ENCODE measurements around the gene EIF2B5. TPM values are rescaled to one million over a fixed set of nuclear protein-coding genes. Genes with fewer than 3 reads are reported as not detected.
"Not testable (repeated sequence)": the region's sequence is repeated elsewhere in the genome, so short reads cannot be mapped to it uniquely, and the experiment has no call there.

EIF2B5 gene
- 37.3 TPM for polyA plus RNA-seq (2013, experiment 1 of 2; ENCODE audit: insufficient read length)
- 28.1 TPM for polyA plus RNA-seq (2013, experiment 2 of 2; ENCODE audit: insufficient read length)

GRCh38 chr3:184135149-184135910 is at the start of gene EIF2B5:
Gene EIF2B5, plus strand, starts transcription at chr3:184135358. Its CDS starts 28 bp downstream, at chr3:184135386.
- peak; percentile 97 for DNase-seq

DNA sequence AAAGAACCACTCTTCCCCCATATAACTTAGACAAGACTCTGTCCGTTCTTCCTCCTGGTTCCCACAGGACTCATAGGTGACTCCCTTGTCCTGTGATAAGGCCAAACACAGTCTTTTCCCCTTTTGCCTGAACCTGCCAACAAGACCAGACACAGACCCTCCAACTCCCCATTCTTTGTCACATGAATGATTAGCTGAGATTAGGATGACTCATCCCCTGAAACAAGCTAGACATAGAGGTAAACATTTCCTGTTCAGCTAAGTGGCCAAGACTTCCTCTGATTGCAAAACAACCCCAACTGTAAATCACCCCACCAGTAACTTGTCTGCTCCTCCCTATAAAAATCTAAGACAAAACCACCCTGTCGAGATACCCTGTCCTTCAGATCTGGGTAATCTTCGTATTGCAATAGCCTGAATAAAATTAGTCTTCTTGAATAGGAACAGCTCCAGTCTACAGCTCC is 49.7 kb upstream of the EIF2B5 start:
- DNase-seq = no peak

DNA sequence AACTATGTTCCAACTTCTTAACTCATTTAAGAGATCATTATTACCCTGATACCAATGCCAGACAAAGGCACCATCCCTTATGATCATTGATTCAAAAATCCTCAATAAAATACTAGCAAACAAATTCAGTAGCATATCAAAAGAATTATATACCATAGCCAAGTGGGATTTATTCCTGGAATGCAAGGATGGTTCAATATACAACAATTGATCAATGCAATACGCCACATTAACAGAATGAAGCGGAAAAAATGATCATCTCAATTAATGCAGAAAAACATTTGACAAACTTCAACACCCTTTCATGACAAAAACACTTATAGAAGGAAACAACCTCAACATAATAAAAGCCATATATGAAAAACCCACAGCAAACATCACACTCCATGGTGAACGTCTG is 43.0 kb upstream of the EIF2B5 start:
- no peak for DNase-seq

DNA sequence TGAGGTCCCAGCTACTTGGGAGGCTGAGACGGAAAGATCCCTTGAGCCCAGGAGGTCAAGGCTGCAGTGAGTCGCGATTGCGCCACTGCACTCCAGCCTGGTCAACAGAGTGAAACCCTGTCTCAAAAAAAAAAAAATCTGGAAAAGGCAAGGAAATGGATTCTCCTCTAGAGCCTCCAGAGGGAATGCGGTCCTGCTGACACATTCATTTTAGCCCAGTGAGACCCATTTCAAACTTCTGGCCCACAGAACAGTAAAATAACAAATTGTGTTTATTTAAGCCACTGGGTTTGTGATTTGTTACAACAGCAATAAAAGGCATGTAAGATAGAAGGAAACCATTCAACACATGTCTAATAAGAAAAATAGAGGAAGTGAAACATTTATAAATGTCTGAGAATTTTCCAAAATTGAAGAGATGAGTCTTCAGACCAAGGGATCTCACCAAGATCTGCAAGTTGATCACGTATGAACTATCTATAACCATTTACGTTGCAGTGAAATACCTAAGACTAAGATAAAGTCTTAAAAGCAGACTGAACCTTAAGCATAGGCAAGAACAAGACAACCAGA is 38.3 kb upstream of the EIF2B5 start, which contains the start of gene HTR3E:
HTR3E (plus strand) TSS at position 254 of the 573 bp plus-strand sequence. CDS start 466 bp downstream, outside the sequence.
- DNase-seq = no peak

- no peak for DNase-seq
Observed at GRCh38 chr3:184097556-184097955, 37.6 kb upstream of the EIF2B5 start.

DNA sequence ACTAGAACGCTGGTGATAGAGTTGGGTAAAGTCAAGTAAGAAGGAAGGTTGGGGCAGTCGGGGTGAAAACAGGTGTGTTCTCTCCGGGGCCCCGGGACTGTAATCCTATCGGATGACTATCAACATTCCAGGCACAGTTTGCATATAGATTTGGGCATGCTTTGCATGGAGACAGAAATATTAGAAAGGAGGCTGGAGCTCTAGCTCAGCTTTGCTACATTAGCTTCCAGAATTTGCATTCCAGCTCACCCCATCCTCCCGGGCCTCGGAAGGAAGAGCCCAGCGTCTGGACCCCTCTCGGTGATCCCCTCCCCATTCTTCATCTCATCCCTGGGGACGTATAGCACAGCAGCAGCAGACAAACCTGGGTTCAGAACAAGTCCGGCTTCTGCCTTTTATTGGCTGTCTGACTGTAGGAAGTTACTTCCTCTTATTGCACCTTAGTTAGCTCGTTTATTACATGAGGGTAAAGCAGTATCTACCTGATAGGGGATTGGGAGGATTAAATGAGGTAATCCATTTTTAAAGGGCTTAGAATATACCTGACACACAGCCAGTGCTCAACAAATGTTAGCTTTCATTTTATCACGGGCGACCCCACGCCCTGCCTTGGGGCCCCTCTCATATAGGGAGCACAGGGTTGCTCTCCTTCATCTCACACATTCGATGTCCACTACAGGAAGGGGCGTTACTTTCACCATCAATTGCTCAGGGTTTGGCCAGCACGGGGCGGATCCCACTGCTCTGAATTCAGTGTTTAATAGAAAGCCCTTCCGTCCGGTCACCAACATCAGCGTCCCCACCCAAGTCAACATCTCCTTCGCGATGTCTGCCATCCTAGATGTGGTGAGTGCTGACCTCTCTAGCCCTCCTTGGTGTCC is 35.1 kb upstream of the EIF2B5 start:
- no peak for DNase-seq

DNA sequence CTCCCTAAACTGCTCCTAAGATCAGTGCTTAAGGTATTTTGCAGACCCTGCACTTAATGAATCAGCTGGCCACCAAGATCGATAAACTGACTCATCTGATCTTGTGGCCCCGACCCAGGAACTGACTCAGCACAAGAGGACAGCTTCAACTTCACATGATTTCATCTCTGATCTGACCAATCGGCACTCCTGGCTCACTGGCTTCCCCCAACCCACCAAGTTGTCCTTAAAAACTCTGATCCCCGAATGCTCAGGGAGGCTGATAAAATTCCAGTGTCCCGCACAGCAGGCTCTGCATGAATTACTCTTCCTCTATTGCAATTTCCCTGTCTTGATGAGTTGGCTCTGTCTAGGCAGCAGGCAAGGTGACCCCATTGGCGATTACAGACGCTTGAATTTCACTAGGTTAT is 24.8 kb upstream of the EIF2B5 start:
- peak; percentile 21 for DNase-seq

DNA sequence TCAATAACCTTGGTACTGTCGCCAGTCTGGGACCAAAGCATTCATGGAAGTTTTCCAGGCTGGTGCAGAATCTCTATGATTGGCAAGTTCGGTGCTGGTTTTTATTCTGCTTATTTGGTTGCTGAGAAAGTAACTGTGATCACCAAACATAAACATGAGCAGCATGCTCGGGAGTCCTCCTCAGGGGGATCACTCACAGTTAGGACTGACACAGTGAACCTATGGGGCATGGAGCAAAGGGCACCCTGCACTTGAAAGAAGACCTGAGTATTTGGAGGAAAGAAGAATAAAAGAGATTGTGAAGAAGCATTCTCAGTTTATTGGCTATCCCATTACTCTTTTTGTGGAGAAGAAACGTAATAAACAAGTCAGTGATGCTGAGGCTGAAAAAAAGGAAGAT is 19.1 kb upstream of the EIF2B5 start:
- DNase-seq = no peak

GRCh38 chr3:184117636-184118035 is 17.5 kb upstream of the EIF2B5 start:
- DNase-seq = no peak

- not testable (repeated sequence) for DNase-seq
Observed at GRCh38 chr3:184121031-184121430, 14.1 kb upstream of the EIF2B5 start.

DNA sequence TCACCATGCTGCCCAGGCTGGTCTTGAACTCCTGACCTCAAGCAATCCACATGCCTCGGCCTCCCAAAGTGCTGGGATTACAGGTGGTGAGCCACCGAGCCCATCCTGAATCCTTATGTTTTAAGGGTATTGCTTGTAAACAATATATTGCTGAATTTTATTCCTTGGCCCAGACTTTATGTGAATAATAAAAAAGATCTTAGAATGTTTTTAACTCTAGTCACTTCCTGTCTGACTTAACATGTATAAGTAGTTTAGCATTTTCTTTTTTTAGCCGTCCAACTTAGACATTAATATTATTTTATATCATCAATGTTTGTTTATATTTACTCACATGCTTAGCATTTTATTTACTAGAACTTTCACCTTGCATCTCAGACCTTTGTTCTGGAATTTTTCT is 9.2 kb upstream of the EIF2B5 start:
- peak; percentile 23 for DNase-seq

DNA sequence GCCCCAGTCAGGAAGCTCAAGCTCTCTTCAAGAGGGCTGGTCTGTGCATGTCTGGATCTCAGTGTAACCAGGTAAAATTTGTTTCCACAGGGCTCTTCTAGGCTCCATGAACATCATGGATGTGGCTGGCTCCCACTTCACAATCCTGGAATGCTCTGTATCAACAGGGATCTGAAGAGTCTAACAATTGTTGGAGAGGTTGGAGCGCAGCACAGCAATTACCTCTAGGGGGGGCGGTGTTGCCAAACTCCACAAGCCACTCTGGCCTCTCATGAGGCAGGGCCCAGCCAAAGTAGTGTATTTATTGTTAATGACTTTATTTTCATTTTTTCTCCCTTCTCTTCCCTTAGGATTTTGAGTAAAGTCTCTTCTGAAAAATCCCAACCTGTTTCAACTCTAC is 6.1 kb upstream of the EIF2B5 start:
- peak; percentile 50 for DNase-seq

DNA sequence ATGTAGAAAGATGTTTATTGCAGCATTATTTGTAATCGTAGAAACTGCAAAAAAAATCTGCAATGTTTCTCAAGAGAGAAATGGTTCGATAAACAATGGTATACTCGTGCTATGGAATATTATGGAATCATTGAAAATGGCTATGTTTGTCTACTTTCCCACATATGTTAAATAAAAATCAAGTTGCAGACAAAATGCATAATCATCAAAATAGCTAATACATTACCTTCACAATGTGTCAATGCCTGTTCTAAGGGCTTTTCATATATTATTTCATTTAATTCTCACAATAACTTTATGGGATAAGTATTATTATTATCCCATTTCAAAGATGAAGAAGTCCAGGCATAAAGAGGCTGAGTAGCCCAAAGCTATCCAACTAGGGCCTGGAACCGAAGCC is 2.2 kb upstream of the EIF2B5 start:
- DNase-seq = no peak

DNA sequence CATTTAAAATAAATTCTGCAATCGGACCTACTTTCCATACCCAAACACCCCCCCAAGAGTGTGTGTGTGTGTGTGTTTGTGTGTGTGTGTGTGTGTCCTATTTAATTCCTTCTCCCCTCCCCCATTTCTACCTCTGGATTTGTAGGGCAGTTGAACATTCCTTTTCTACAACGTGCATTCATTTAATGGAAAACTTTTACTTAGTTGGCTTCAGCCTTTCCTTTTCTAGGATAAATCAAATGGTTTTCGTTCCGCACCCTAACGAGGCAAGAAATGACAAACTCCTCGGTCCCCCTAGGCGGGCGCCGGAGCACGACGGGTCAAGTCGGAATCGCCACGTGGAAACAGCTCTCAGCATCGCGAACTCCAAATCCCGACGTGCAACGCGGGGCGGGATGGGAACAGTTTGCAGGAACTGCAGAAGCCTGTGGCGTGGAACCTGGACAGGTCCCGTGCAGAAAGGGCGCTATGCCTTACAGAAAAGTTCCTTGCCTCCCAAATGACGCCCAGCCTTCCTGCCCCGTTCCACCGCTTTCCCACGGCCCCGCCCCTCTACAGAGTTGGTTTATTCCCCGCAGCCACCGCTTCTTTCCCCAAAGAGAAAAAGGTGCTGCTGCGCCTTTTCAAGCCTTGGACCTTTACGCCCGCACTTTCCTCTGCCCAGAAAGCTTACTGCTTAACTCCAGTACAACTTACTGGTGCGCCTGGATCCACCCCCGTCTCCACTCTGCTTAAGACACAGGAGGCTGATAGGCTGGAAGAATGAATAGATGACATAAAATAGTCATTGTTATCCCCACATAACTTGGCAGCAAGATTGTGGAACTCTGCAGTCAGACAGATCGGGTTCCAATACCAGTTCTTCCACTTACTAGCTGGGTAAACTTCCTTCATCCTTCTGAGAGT is 1.1 kb upstream of the EIF2B5 start:
- DNase-seq = peak; percentile 87

DNA sequence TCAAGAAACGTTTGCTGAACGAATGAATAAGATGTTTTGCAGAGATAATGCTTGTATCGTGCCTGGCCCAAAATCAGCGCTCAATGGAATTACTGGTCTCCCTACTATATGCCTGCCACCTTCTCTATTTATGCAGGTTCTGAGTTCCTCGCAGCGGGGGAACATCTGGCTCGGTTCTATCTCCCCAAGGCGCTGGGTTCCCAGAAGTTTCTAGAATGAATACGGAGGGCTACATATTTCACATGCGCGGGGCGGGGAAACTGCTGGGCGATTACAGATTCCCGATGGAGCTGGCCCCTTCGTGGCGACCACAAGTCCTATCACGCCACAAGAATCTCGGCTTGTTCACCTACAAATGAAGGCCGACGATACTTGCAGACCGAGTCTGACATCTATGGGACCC is 411 bp upstream of the EIF2B5 start:
- no peak for DNase-seq

DNA sequence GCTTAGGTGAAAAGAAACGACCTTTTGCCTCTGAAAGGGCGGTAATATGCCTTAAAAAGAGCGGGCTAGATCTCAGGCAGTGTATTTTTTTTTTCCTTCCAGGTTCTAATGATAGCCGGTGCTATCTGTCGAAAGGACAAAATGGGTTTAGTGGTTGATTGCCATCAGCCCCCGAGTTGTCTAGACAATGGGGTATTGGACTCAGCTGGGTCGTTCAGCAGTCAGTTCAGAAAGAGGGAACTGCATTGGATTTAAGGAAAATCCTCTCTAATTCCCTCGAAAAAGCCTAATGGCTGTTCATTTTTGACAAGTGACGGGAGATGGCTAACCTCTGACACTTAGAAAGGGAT is 728 bp downstream of the EIF2B5 start:
- DNase-seq = no peak

DNA sequence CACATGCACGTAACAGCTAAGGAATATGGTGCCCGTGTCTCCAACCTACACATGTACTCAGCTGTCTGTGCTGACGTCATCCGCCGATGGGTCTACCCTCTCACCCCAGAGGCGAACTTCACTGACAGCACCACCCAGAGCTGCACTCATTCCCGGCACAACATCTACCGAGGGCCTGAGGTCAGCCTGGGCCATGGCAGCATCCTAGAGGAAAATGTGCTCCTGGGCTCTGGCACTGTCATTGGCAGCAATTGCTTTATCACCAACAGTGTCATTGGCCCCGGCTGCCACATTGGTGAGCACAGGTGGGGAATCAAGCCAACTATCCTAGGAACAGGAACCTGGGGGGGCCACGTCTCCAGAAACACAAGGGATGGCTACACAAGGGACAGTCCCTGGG is 5.3 kb downstream of the EIF2B5 start:
- DNase-seq = no peak

GRCh38 chr3:184142199-184142598 is 7.0 kb downstream of the EIF2B5 start:
- no peak for DNase-seq

GRCh38 chr3:184143327-184143726 is 8.2 kb downstream of the EIF2B5 start:
- no peak for DNase-seq

DNA sequence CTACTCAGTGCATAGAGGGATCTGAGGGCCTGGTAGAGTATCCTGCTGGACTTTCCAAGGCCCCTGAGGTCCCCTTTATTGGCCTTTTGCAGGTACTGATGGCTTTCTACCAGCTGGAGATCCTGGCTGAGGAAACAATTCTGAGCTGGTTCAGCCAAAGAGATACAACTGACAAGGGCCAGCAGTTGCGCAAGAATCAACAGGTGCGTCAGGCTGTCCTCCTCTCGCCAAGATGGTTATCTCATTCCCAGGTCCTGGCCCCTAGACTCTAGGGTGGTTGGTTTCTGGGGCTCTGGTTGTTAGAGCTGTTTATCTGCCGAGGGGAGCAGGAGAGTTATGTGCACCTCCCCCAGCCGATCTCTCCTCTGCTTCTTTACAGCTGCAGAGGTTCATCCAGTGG is 9.3 kb downstream of the EIF2B5 start:
- DNase-seq = no peak

DNA sequence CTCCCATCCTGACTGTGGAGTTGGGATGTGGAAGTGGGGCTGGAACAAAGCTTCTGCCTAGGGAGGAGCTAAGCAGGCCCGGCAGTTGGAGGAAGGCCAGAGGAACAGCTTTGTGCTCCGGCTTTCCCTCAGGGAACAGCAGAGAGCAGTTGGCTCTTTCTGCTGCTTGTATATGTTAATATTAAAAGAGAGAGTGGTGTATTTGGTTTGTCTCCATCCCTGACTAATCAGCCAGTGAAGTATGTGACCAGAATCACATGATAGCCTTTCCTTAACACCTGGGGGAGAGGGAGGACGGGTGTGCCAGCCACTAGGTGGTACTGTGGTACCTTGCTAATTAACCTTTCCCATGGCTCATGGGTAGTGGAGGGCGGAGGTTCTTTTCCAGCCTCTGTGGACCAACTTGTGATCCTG is 10.0 kb downstream of the EIF2B5 start:
- DNase-seq = peak; percentile 46

GRCh38 chr3:184145751-184146270 is 10.7 kb downstream of the EIF2B5 start:
- DNase-seq = no peak

Measured in fibroblast of skin of back (primary cell).